NB4 (cell line): ENCODE measurements around the gene HPGD.

ENCODE experiments used
- CTCF ChIP-seq: IDR thresholded peaks from one replicate; pipeline ENCODE4 v1.5.1; 2012; ENCODE audit warnings: low read depth, low read length
- POLR2A ChIP-seq: IDR thresholded peaks from 2 replicates; pipeline ENCODE4 v1.6.1; 2011; ENCODE audit warnings: mild to moderate bottlenecking; ENCODE audit not compliant: insufficient read length; ENCODE audit errors: extremely low read depth

GRCh38 chr4:174540175-174540574 is 17.9 kb upstream of the HPGD start:
- TF ChIP-seq POLR2A: no peak
- TF ChIP-seq CTCF: no peak
